ENCODE measurements around the gene FBXL16.

FBXL16 gene

GRCh38 chr16:734981-735881 lies 29.6 kb upstream of the FBXL16 start:
- no peak for DNase-seq

DNA sequence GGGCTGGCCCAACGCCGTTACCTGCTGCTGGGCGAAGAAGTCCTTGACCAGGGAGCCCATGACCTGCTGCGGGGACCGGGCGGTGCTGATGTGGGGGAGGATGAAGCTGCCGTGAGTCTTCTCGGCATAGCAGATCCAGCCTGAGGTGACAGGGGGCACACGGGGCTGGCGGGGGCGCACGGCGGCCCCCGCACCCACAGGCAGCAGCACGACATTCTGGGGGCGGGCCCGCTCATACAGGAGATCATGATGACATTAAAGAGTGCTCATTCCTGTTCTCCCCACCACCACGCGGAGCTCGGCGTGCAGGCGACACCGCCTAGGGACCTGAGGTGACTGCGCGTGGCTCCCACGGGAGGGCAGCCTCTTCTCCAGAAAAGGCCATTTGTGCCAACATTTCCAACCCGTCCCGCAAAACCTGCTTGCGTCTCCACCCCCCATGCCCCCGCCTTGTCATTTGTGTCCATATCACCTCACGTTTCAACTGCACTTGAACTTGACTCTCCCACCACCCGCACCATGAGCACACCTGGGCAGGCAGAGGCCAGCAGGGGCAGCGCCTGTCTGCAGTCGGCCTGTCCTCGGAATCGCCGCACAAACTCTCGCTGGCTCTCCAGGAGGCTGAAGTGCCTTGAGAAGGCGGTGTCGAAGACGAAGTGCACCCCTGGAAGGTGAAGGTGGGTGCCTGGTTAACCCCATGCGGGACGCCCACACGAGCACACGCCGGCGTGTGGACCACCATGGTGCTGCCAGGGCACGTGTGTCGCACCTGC lies 28.8 kb upstream of the FBXL16 start:
- DNase-seq = no peak

DNA sequence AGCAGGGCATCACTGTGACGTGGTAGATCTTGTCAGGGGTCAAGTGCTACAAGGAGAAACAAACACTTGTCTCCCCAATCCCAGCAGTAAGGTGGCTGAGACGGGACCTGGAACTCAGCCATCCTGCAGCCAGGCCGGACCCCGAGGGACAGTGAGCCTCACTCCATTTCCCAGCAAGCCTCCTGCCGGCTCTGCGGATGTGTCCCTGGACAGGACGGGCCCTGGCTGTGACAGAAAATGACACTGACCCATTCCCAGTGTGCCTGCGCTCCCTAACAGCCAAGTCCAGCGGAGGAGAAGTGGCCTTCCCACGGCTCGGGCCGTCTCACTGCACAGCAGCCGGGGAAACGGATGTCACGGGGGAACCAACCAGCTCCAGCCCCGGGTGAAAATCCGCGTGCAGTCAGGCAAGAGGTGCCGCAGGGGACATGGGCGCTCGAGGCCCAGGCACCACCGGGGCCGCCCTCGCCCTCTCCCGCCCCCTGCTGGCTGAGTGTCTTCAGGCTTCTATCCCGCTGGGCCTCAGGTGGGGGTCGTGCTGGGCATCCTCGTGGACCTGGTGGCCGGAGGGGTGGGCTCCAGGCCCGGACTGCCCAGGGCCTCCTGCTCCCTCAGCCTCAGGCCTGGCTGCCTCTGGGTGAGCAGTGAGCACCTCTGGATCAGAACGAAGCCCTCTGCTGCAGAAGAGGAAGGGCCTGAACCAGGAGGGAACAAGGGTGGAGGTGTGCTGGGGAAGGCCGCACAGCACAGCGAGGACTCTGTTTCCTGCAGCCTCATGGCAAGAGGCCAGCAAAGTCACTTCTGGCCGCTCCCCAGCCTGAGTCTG lies 28.0 kb upstream of the FBXL16 start:
- peak; percentile 4 to 12 for DNase-seq

DNA sequence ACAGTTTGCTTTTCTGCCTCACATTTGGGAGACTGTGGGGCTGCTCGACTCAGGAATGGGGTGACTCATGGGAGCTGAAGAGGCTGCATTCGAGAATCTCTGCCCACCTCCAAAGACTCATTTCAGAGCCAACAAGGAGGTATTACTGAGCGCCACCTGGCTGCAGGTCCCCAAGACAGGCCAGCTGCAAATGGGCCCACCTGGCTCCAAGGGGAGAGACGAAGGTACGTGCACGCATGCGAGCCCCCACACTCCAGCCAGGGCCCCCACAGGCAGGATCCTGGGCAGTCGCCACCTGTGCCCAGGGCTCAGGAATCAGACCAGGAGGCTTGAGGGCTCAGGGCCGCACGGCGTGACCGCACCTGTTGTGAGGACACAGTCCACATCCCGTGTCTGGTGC lies 27.3 kb upstream of the FBXL16 start:
- DNase-seq = no peak

GRCh38 chr16:732332-732731 lies 26.7 kb upstream of the FBXL16 start:
- no peak for DNase-seq

GRCh38 chr16:730666-731509 lies 25.3 kb upstream of the FBXL16 start:
- no peak for DNase-seq

- no peak for DNase-seq
Measured at GRCh38 chr16:729768-730665, 24.4 kb upstream of the FBXL16 start.

GRCh38 chr16:728890-729744 lies 23.5 kb upstream of the FBXL16 start:
- DNase-seq = no peak

DNA sequence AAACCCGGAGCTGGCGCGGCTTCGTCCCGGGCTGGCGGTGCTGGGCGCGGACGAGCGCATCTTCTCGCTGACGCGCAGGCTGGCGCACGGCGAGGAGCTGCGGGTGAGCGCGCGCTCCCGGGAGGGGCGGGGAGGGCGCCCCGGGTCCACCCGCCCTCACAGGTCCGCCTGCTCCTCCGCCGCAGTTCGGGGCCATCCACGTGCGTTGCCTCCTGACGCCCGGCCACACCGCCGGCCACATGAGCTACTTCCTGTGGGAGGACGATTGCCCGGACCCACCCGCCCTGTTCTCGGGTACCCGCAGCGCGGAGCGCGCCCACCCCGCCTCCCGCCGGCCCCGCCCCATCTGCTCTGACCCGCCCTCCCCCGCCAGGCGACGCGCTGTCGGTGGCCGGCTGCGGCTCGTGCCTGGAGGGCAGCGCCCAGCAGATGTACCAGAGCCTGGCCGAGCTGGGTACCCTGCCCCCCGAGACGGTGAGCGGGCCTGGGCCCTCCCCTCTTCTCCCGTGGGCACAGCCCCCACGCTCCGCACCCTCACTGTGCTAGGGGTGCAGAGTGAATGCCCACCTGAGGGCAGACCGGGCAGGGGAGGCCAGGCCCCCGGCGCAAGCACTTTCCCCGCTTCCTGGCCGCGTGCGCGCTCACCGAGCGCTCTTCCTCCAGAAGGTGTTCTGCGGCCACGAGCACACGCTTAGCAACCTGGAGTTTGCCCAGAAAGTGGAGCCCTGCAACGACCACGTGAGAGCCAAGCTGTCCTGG lies 22.7 kb upstream of the FBXL16 start:
- peak; percentile 62 to 65 for DNase-seq

GRCh38 chr16:727291-727977 lies 21.8 kb upstream of the FBXL16 start:
- DNase-seq = peak; percentile 10 to 22

DNA sequence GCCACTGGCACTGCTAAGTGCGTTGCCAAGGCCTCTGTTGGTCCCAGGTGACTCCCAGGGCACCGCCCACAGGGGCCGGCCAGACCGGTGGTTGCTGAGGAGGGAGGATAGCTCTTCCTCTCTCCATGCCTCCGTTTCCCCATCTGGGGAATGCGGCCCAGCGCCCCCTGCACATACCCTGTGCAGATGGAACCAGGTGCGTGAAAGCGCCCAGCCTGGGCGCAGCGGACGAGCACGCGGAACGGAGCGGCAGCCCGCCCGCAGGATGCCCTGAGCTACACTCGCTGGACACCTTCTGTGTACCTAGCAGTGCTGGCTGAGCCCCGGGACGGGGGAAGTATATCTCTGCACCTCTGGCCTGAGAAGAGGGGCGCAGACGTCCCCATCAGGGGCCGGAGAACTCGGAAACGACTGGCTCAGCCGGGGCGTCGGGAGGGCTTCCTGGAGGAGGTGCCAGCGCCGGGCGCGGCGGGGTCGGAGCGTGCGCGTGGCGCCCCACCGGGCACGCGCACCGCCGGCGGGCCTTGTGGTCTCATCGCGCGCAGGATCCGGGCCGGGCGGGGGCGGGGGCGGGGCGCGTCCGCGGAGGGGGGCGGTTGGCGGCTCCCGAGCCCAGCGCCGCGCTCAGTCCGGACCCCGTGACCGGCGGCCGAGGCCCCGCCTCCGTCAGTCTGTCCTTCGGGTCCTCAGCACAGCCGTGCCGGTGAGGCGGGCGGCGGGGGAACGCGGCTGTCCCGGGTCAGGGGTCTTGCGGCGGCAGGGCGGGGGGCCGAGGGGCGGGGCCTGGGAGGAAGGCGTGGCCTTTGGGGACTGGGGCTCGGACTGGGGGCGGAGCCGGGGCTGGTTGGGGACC lies 21.1 kb upstream of the FBXL16 start, which contains the start of the genes CCDC78 and HAGHL:
Gene CCDC78, minus strand, starts transcription at position 6 of the 853 bp plus-strand sequence. CDS start 76 bp downstream, outside the sequence.
Gene HAGHL, plus strand, starts transcription at position 669 of the 853 bp plus-strand sequence. CDS start 404 bp downstream, outside the sequence.
- DNase-seq = peak; percentile 38 to 39

DNA sequence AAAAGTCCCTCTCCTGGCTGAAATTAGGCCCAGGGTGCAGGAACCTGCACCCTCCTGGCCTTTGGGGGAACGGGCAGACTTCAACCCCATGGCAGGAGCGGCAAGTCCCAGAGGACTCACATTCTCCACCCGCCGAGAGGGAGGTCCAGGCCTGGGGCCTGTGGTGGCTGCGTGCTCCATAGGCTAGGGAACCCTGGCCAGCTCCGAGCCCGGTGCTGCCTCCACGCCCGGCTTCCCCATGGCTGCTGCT lies 20.5 kb upstream of the FBXL16 start:
- DNase-seq = no peak

GRCh38 chr16:725463-726187 lies 20.0 kb upstream of the FBXL16 start:
- no peak for DNase-seq

- DNase-seq = no peak
Measured at GRCh38 chr16:725041-725376, 19.4 kb upstream of the FBXL16 start.

GRCh38 chr16:724188-725040 lies 18.8 kb upstream of the FBXL16 start:
- DNase-seq = no peak

DNA sequence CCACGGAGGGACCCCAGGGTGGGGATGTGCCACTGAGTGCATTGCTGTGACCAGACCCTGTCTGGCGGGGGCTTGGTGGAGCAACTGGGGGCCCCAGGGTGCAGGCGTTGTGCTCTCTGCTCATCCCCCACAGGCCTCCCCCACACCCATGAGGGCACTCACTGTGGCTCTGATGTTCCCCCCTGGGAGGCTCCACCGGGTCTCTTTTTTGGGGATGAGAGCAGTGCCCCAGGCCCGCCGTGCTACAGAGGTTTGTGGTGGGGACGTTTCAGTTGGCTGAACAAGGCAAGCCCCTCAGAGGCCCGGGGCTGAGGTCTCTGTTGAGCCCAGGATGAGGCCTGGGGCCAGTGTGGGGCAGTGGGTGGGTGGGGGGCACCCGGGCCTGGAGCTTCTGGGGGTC lies 18.1 kb upstream of the FBXL16 start:
- DNase-seq = no peak

All from AML-193 (cell line).